HEK293 (cell line): ENCODE results near the gene BABAM1.
A peak's percentile ranks its signal among the peaks of the same experiment; 100 is the strongest.

Experiments
- CTCF ChIA-PET: fragments of 350-600 bp; formaldehyde crosslinking; extraction: SDS; loops from one replicate; lab custom pipeline; 2021; ENCODE audit warnings: antibody characterized with exemption; lab: Yijun Ruan, JAX
- POLR2A ChIA-PET: fragments of 300-600 bp; formaldehyde crosslinking; extraction: SDS; loops from one replicate; lab custom pipeline; 2020; ENCODE audit warnings: antibody characterized with exemption, inconsistent platforms; lab: Yijun Ruan, JAX
- H3K27ac ChIP-seq: fragments of 200-500 bp; sonication (Bioruptor generic); 2 replicates; pipeline ENCODE4 v1.5.1; 2014; ENCODE audit warnings: low read depth, low read length, control low read depth, inconsistent platforms; ENCODE audit errors: extremely low read depth
- H3K36me3 ChIP-seq, 2 experiments: fragments of 200-500 bp in 1 of 2; sonication (Bioruptor generic) in 1 of 2; 1 replicate in 1 of 2; 2 replicates in 1 of 2; pipeline ENCODE4 v1.5.1; 2014 to 2017; ENCODE audit warnings: inconsistent platforms in 2 of 2, low read length in 2 of 2; ENCODE audit not compliant: control insufficient read depth in 2 of 2, insufficient read depth in 1 of 2
- H3K4me1 ChIP-seq: fragments of 200-500 bp; sonication (Bioruptor generic); 2 replicates; pipeline ENCODE4 v1.5.1; 2014; ENCODE audit warnings: mild to moderate bottlenecking, low read length, inconsistent platforms; ENCODE audit not compliant: control insufficient read depth, insufficient read depth
- H3K4me3 ChIP-seq: 2 replicates; pipeline ENCODE4 v1.5.1; 2011; ENCODE audit warnings: low read depth, mild to moderate bottlenecking, control low read depth, low read length, moderate library complexity
- H3K9me3 ChIP-seq: fragments of 200-500 bp; sonication (Bioruptor generic); 2 replicates; pipeline ENCODE4 v1.5.1; 2014; ENCODE audit warnings: low read depth, low read length, inconsistent platforms; ENCODE audit not compliant: control insufficient read depth, insufficient read depth
- EGR2 ChIP-seq: fragments of 450-650 bp; formaldehyde crosslinking; IDR thresholded peaks from 2 replicates; pipeline ENCODE4 v1.5.1; 2016; ENCODE audit warnings: low read depth, missing biosample characterization, missing genetic modification characterization
- GLIS2 ChIP-seq: fragments of 450-650 bp; formaldehyde crosslinking; IDR thresholded peaks from 2 replicates; pipeline ENCODE4 v1.5.1; 2016; ENCODE audit warnings: missing biosample characterization, missing genetic modification characterization
- KLF1 ChIP-seq: fragments of 450-650 bp; formaldehyde crosslinking; IDR thresholded peaks from 2 replicates; pipeline ENCODE4 v1.5.1; 2016; ENCODE audit warnings: missing biosample characterization, missing genetic modification characterization
- KLF7 ChIP-seq: fragments of 450-650 bp; formaldehyde crosslinking; IDR thresholded peaks from 2 replicates; pipeline ENCODE4 v1.5.1; 2016; ENCODE audit warnings: missing biosample characterization, missing genetic modification characterization, borderline replicate concordance
- MZF1 ChIP-seq: fragments of 450-650 bp; formaldehyde crosslinking; IDR thresholded peaks from 2 replicates; pipeline ENCODE4 v1.5.1; 2017; ENCODE audit warnings: missing biosample characterization, missing genetic modification characterization, borderline replicate concordance
- SETDB1 ChIP-seq: IDR thresholded peaks from one replicate; pipeline ENCODE4 v1.6.1; 2017; ENCODE audit warnings: mild to moderate bottlenecking, low read length, moderate library complexity, mixed read lengths; ENCODE audit not compliant: insufficient read length
- SP7 ChIP-seq: fragments of 450-650 bp; formaldehyde crosslinking; IDR thresholded peaks from 2 replicates; pipeline ENCODE4 v1.5.1; 2016; ENCODE audit warnings: missing biosample characterization, missing genetic modification characterization
- TCF7L2 ChIP-seq: IDR thresholded peaks from 2 replicates; pipeline ENCODE4 v1.6.1; 2011; ENCODE audit warnings: low read depth, mild to moderate bottlenecking, inconsistent platforms, low read length, moderate library complexity, borderline replicate concordance
- TRIM28 ChIP-seq: IDR thresholded peaks from 2 replicates; pipeline ENCODE4 v1.6.1; 2011; ENCODE audit warnings: low read length, control low read depth, borderline replicate concordance
- ZBTB20 ChIP-seq: fragments of 450-650 bp; formaldehyde crosslinking; IDR thresholded peaks from 2 replicates; pipeline ENCODE4 v1.5.1; 2016; ENCODE audit warnings: missing biosample characterization, missing genetic modification characterization
- ZBTB21 ChIP-seq: fragments of 450-650 bp; formaldehyde crosslinking; IDR thresholded peaks from 2 replicates; pipeline ENCODE4 v1.5.1; 2017; ENCODE audit warnings: missing biosample characterization, missing genetic modification characterization
- ZNF114 ChIP-seq: fragments of 450-650 bp; formaldehyde crosslinking; IDR thresholded peaks from 2 replicates; pipeline ENCODE4 v1.5.0; 2017; ENCODE audit warnings: missing biosample characterization, missing genetic modification characterization
- ZNF138 ChIP-seq: fragments of 450-650 bp; formaldehyde crosslinking; IDR thresholded peaks from 2 replicates; pipeline ENCODE4 v1.5.1; 2016; ENCODE audit warnings: missing biosample characterization, missing genetic modification characterization, borderline replicate concordance
- ZNF202 ChIP-seq: fragments of 450-650 bp; formaldehyde crosslinking; IDR thresholded peaks from 2 replicates; pipeline ENCODE4 v1.5.1; 2016; ENCODE audit warnings: missing biosample characterization, missing genetic modification characterization, borderline replicate concordance
- ZNF223 ChIP-seq: fragments of 450-650 bp; formaldehyde crosslinking; IDR thresholded peaks from 2 replicates; pipeline ENCODE4 v1.5.1; 2016; ENCODE audit warnings: missing biosample characterization, missing genetic modification characterization
- ZNF48 ChIP-seq: fragments of 450-650 bp; formaldehyde crosslinking; IDR thresholded peaks from 2 replicates; pipeline ENCODE4 v1.5.1; 2016; ENCODE audit warnings: missing biosample characterization, missing genetic modification characterization
- ZNF529 ChIP-seq: fragments of 450-650 bp; formaldehyde crosslinking; IDR thresholded peaks from 2 replicates; pipeline ENCODE4 v1.5.1; 2017; ENCODE audit warnings: missing genetic modification characterization, missing biosample characterization; ENCODE audit not compliant: insufficient replicate concordance
- ZNF558 ChIP-seq: fragments of 450-650 bp; formaldehyde crosslinking; IDR thresholded peaks from 2 replicates; pipeline ENCODE4 v1.5.1; 2016; ENCODE audit warnings: missing biosample characterization, missing genetic modification characterization
- ZNF571 ChIP-seq: fragments of 450-650 bp; formaldehyde crosslinking; IDR thresholded peaks from 2 replicates; pipeline ENCODE4 v1.5.0; 2017; ENCODE audit warnings: missing biosample characterization, missing genetic modification characterization
- ZNF585B ChIP-seq: fragments of 450-650 bp; formaldehyde crosslinking; IDR thresholded peaks from 2 replicates; pipeline ENCODE4 v1.5.1; 2016; ENCODE audit warnings: missing biosample characterization, missing genetic modification characterization
- ZNF600 ChIP-seq: fragments of 450-650 bp; formaldehyde crosslinking; IDR thresholded peaks from 2 replicates; pipeline ENCODE4 v1.5.1; 2016; ENCODE audit warnings: missing biosample characterization, missing genetic modification characterization
- ZNF610 ChIP-seq: fragments of 450-650 bp; formaldehyde crosslinking; IDR thresholded peaks from 2 replicates; pipeline ENCODE4 v1.5.1; 2016; ENCODE audit warnings: missing biosample characterization, missing genetic modification characterization, borderline replicate concordance
- ZNF624 ChIP-seq: fragments of 450-650 bp; formaldehyde crosslinking; IDR thresholded peaks from 2 replicates; pipeline ENCODE4 v1.5.1; 2017; ENCODE audit warnings: missing biosample characterization, missing genetic modification characterization
- ZNF629 ChIP-seq: fragments of 450-650 bp; formaldehyde crosslinking; IDR thresholded peaks from 2 replicates; pipeline ENCODE4 v1.5.1; 2017; ENCODE audit warnings: missing biosample characterization, missing genetic modification characterization
- ZNF830 ChIP-seq: fragments of 450-650 bp; IDR thresholded peaks from 2 replicates; pipeline ENCODE4 v1.5.0; 2018; ENCODE audit warnings: missing biosample characterization, missing genetic modification characterization, low read depth, mild to moderate bottlenecking, moderate library complexity
- TF ChIP-seq, protein P1 (sequence below): fragments of 450-650 bp; formaldehyde crosslinking; IDR thresholded peaks from 2 replicates; pipeline ENCODE4 v1.5.1; 2016; ENCODE audit warnings: missing biosample characterization, missing genetic modification characterization
- TF ChIP-seq, protein P2 (sequence below): fragments of 450-650 bp; formaldehyde crosslinking; IDR thresholded peaks from 2 replicates; pipeline ENCODE4 v1.5.1; 2016; ENCODE audit warnings: missing biosample characterization, missing genetic modification characterization

BABAM1 gene

GRCh38 chr19:17321655-17322489 is 54.6 kb downstream of the BABAM1 start:
- Histone ChIP-seq H3K4me3 (no peak overlapping the region), H3K27ac (no peak overlapping the region), H3K4me1 (no peaks in the 10 kb centered on the region), H3K9me3 (no peaks in the 10 kb centered on the region), H3K36me3 (peaks cover 0 to 38% of the 10 kb centered on the region in 2 experiments; a peak in 2 of 3 replicates)
- TF ChIP-seq MZF1 = no peak
- no peak for TF ChIP-seq ZNF114 (tag by site-specific recombination)
- no peak for TF ChIP-seq ZNF585B
- peak; percentile 47 for TF ChIP-seq GLIS2 (tag by site-specific recombination)
- TF ChIP-seq KLF7 (tag by site-specific recombination) = no peak
- TF ChIP-seq ZNF610 (tag by site-specific recombination) = no peak
- CTCF ChIA-PET = interaction anchor here (0.6 to 0.7 kb wide), 2 partner anchors 21 to 55 kb away, joined by 3 to 6 read pairs; no protein-coding TSS in a partner anchor
- POLR2A ChIA-PET = interaction anchor here (0.7 to 2.2 kb wide), 3 partner anchors 8 to 12 kb away, joined by 3 to 8 read pairs (median 5); partner anchors contain the start of gene DDA1

DNA sequence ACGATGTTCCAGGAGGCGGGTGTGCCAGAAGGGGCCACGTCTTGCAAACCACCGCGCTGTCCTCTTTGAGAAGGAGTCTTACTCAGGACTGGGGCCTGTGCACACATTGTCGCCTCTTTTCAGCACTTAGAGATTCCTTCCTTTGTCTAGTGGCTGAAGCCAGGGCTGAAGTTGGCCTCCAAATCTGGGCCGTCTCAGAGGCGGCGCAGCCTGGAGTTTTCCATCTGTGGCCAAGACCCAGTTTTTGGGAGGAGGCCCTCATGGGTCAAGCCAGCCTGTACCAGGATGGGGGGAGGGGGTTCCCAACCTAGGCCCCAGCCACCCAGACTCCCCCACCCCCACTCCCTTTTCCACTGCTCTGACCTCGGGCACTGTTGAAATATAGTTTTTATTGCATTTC is 55.6 kb downstream of the BABAM1 start:
- ChIA-PET CTCF (no interaction called here), POLR2A (interaction anchor here (0.7 to 1.6 kb wide), 2 partner anchors 10 to 11 kb away, joined by 3 to 4 read pairs; no protein-coding TSS in a partner anchor)
- no peak overlapping the region for H3K27ac ChIP-seq
- TF ChIP-seq ZNF223 (tag by site-specific recombination) (no peak), ZNF138 (tag by site-specific recombination) (no peak), TRIM28 (no peak), ZNF629 (tag by site-specific recombination) (no peak), ZNF600 (no peak; the same call in 1 of the 2 replicates), ZBTB20 (tag by site-specific recombination) (no peak), ZNF48 (tag by site-specific recombination) (no peak), ZNF529 (tag by site-specific recombination) (no peak), ZNF558 (tag by site-specific recombination) (no peak), ZNF624 (no peak), SETDB1 (no peak), ZNF571 (tag by site-specific recombination) (no peak), ZBTB21 (tag by site-specific recombination) (no peak), KLF1 (tag by site-specific recombination) (no peak), ZNF830 (tag by site-specific recombination) (no peak)
- no peaks in the 10 kb centered on the region for H3K4me1 ChIP-seq
- H3K36me3 ChIP-seq = peaks cover 0 to 41% of the 10 kb centered on the region in 2 experiments; a peak in 2 of 3 replicates
- H3K4me3 ChIP-seq = no peak overlapping the region
- H3K9me3 ChIP-seq = no peaks in the 10 kb centered on the region

DNA sequence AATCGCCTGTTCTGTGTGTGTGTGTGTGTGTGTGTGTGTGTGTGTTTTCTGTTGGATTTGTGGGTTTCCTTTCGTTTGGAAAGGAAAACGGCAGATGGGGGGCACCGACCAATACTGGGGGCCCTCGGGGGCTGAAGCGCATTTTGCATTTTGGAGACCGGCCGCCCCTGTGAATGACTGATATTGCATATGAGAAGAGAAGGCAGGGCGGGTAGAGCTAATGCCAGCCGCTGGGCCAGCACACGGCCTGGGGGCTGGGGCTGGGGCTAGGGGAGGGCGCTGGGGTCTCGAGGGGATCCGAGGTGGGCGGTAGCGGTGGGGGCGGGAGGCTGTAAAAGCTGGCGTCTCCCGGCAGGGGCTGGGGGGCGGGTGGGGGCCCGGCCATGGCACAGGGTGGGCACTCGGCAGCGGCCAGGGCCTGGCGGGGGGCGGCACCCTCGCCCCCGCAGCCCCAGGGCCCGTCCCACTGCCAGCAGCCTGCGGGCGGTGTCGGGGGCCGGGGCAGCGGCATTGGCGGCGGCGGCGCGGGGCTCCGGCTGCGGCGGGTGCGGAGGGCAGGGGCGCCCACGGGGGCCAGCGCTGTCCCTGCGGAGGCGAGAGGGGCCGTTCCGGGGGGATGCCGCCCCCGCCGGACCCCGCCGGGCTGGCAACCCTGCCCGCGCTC is 56.2 kb downstream of the BABAM1 start:
- CTCF ChIA-PET = no interaction called here
- H3K4me3 ChIP-seq = no peak overlapping the region
- TF ChIP-seq ZNF202 (no peak), EGR2 (tag by site-specific recombination) (no peak), SP7 (tag by site-specific recombination) (no peak), TCF7L2 (no peak)
- TF ChIP-seq, protein P1, sequence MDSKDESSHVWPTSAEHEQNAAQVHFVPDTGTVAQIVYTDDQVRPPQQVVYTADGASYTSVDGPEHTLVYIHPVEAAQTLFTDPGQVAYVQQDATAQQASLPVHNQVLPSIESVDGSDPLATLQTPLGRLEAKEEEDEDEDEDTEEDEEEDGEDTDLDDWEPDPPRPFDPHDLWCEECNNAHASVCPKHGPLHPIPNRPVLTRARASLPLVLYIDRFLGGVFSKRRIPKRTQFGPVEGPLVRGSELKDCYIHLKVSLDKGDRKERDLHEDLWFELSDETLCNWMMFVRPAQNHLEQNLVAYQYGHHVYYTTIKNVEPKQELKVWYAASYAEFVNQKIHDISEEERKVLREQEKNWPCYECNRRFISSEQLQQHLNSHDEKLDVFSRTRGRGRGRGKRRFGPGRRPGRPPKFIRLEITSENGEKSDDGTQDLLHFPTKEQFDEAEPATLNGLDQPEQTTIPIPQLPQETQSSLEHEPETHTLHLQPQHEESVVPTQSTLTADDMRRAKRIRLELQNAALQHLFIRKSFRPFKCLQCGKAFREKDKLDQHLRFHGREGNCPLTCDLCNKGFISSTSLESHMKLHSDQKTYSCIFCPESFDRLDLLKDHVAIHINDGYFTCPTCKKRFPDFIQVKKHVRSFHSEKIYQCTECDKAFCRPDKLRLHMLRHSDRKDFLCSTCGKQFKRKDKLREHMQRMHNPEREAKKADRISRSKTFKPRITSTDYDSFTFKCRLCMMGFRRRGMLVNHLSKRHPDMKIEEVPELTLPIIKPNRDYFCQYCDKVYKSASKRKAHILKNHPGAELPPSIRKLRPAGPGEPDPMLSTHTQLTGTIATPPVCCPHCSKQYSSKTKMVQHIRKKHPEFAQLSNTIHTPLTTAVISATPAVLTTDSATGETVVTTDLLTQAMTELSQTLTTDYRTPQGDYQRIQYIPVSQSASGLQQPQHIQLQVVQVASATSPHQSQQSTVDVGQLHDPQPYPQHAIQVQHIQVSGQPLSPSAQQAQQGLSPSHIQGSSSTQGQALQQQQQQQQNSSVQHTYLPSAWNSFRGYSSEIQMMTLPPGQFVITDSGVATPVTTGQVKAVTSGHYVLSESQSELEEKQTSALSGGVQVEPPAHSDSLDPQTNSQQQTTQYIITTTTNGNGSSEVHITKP = no peak
- TF ChIP-seq, protein P2, sequence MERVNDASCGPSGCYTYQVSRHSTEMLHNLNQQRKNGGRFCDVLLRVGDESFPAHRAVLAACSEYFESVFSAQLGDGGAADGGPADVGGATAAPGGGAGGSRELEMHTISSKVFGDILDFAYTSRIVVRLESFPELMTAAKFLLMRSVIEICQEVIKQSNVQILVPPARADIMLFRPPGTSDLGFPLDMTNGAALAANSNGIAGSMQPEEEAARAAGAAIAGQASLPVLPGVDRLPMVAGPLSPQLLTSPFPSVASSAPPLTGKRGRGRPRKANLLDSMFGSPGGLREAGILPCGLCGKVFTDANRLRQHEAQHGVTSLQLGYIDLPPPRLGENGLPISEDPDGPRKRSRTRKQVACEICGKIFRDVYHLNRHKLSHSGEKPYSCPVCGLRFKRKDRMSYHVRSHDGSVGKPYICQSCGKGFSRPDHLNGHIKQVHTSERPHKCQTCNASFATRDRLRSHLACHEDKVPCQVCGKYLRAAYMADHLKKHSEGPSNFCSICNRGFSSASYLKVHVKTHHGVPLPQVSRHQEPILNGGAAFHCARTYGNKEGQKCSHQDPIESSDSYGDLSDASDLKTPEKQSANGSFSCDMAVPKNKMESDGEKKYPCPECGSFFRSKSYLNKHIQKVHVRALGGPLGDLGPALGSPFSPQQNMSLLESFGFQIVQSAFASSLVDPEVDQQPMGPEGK (tag by site-specific recombination) = 0 out of 2 replicates have a peak, but pooled peaks have one; percentile 17

More for the DNA sequence above, 56.2 kb downstream of the BABAM1 start:
- no peaks in the 10 kb centered on the region for H3K9me3 ChIP-seq
- POLR2A ChIA-PET = interaction anchor here (1.6 to 2.2 kb wide), 2 partner anchors 10 to 14 kb away, joined by 4 to 12 read pairs; partner anchors contain the start of gene DDA1
- H3K4me1 ChIP-seq = no peaks in the 10 kb centered on the region
- peaks cover 0 to 41% of the 10 kb centered on the region in 2 experiments; a peak in 2 of 3 replicates for H3K36me3 ChIP-seq
- no peak overlapping the region for H3K27ac ChIP-seq
